ENCODE results near the gene PCDHGC3. TPM values are rescaled to one million over a fixed set of nuclear protein-coding genes. Genes with fewer than 3 reads are reported as not detected.

PCDHGC3 gene
- polyA plus RNA-seq, 1 experiment: 56.3 TPM

DNA sequence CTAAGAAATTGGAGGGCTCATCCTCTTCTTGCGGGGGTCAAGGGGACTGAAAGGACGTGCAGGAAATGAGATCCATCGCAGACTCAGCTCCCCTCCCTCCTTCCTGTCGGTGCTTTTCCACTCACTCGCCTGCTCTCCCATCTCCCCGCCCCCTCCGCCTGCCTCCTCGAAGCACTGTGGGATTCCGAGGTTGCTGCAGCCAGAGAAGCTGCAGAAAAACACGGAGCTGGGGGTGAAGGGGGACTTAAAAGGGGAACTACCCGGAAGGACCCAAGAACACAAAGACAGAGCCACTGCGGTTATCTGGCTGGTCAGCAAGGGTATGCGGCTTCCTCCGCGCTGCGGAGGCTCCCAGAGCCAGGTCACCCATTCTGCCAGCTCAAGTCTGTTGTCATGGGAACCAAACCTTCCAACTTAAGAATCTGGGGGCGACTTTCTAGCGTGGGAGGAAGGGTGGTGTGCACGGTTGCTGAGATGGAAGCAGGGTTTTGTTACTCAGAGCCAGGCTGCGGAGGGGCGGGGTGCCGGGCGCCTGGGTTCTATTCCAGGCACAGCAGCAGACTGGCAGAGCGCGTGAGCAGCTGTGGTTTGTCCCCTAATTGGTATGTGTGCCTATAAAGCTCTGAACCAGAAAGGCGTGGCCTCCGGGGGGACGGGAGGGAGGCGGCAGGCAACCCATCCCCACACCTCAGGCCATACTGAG, 38.0 kb downstream of the PCDHGC3 start:
- peaks cover 11% of the 10 kb centered on the region for H3K36me3 ChIP-seq (ENCODE audit: control insufficient read depth, insufficient read depth, low read length)
- TF ChIP-seq, protein P1, sequence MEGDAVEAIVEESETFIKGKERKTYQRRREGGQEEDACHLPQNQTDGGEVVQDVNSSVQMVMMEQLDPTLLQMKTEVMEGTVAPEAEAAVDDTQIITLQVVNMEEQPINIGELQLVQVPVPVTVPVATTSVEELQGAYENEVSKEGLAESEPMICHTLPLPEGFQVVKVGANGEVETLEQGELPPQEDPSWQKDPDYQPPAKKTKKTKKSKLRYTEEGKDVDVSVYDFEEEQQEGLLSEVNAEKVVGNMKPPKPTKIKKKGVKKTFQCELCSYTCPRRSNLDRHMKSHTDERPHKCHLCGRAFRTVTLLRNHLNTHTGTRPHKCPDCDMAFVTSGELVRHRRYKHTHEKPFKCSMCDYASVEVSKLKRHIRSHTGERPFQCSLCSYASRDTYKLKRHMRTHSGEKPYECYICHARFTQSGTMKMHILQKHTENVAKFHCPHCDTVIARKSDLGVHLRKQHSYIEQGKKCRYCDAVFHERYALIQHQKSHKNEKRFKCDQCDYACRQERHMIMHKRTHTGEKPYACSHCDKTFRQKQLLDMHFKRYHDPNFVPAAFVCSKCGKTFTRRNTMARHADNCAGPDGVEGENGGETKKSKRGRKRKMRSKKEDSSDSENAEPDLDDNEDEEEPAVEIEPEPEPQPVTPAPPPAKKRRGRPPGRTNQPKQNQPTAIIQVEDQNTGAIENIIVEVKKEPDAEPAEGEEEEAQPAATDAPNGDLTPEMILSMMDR (IDR thresholded peaks at IDR 0.05; ENCODE audit: insufficient read depth, low read depth, low read length): no peak
- DNase-seq (ENCODE audit: low read depth): peak; percentile 49
- ChIA-PET POLR2A (interaction anchor here (0.6 kb wide), 1 partner anchor 1131 kb away, joined by 3 read pairs; no protein-coding TSS in a partner anchor), CTCF (interaction anchor here (1.0 to 11.0 kb wide), 22 partner anchors 10 to 117 kb away, joined by 3 to 170 read pairs (median 6); partner anchors contain the start of genes PCDHGA10, PCDHGA11, PCDHGA12 and PCDHGB7)
- no peaks in the 10 kb centered on the region for H3K27me3 ChIP-seq (ENCODE audit: control insufficient read depth, insufficient read depth, low read length)
- H3K4me3 ChIP-seq (ENCODE audit: low read depth, low read length): peak overlapping the region; percentile 39

DNA sequence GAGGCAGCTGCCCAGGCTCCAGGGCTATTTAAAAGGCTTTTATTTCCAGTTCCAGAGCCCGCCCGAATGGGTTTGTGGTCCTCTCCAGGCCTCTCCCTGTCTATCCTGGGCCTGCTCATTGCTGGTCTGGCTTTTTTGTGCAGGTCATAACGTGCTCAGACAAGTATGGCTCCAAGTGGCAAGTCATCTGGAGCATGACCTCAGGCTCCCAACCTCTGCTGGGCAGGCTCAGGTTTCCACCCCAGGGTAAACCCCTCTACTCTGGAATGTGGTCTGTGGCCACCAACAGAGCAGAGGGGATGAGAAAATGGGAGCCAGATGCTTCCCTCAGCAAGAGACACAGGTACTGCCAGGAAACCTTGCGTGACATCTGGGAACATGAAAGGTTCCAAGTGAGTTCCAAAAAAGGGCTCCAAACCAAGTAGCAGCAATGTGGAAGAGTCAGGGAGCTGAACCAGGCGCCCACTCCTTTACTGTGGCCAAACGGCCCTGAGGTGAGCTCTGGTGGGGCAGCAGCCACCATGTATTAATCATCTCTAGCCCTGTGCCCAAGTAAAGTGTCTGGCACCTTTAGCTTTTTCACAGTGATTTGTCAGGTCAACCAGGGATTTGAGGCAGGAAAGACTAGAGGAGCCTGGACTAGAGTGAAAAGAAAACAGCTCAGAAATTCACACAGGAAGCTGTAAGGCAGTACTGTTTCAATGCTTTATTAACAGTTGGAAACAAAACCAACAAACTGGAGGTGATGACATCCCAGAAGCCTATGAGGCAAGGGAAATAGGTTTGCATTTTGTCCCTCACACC, 38.8 kb downstream of the PCDHGC3 start:
- ChIA-PET CTCF (interaction anchor here (0.9 to 11.0 kb wide), 12 partner anchors 8 to 96 kb away, joined by 3 to 170 read pairs (median 8); partner anchors contain the start of genes PCDHGA11, PCDHGB7 and PCDHGC3), POLR2A (interaction anchor here (0.6 kb wide), 1 partner anchor 1130 kb away, joined by 3 read pairs; no protein-coding TSS in a partner anchor)
- Histone ChIP-seq H3K36me3 (ENCODE audit: control insufficient read depth, insufficient read depth, low read length) (peaks cover 10% of the 10 kb centered on the region), H3K4me3 (ENCODE audit: low read depth, low read length) (no peak overlapping the region), H3K27me3 (ENCODE audit: control insufficient read depth, insufficient read depth, low read length) (no peaks in the 10 kb centered on the region)
- DNase-seq (ENCODE audit: low read depth): peak; percentile 44
- TF ChIP-seq, protein P1 (IDR thresholded peaks at IDR 0.05; ENCODE audit: insufficient read depth, low read depth, low read length): no peak

DNA sequence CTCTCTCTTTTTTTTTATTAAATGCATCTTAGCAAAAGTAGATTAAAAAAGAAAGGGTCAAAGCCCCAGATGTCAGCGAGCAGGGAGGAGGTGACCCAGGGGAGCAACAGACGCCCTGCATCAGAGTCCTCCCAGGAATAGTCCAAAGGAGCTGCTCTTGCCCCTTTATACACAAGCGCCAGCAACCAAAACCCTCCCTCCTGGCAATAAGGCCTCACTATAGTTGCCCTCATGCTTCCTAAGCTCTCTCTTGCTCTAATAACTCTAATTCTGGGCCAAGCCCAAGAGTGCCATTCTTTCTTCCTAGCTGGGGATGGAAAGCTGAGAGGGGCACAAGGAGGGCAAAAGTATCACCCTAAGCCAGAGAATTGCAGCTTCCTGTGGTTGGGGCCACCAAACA, 39.4 kb downstream of the PCDHGC3 start:
- TF ChIP-seq, protein P1 (IDR thresholded peaks at IDR 0.05; ENCODE audit: insufficient read depth, low read depth, low read length): no peak
- ChIA-PET CTCF (interaction anchor here (0.9 to 11.0 kb wide), 9 partner anchors 9 to 99 kb away, joined by 3 to 170 read pairs (median 7); partner anchors contain the start of genes PCDHGA11, PCDHGB7 and PCDHGC3), POLR2A (no interaction called here)
- no peak for DNase-seq (ENCODE audit: low read depth)
- H3K27me3 ChIP-seq (ENCODE audit: control insufficient read depth, insufficient read depth, low read length): no peaks in the 10 kb centered on the region
- peaks cover 9% of the 10 kb centered on the region for H3K36me3 ChIP-seq (ENCODE audit: control insufficient read depth, insufficient read depth, low read length)
- H3K4me3 ChIP-seq (ENCODE audit: low read depth, low read length): no peak overlapping the region

DNA sequence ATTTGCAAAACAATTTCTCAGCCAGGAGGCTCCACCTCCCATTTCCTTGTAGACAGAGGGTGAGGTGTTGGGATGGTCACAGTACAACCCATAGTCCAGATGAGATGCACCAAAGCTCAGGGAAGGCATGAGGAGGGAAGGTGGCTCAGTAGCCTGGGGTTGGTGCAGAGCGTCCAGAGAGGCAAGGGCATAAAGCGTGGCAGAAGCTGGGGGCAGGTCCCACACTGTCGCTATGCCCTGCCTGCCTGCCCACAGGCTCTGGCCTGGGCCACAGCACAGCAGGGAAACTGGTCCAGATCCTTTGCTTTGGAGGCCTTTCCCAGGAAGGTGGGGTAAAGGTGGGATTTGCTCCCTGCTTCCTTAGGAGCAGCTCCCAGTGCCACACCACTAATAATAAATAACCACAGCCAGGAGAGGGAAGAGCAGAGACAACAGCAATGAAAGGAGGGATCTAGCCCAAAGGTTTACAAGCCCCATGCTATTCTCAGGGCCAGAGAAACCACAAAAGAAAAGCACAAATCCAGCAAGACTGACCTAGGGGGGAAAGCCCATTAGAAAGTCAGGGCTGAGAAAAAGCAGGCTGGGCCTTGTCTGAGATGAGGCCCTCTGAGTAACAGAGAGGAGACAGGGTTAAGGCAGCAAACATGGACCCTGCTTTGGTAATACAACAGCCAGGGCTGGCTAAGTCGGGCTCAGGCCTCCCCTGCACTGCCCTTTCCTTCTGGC, 40.3 kb downstream of the PCDHGC3 start:
- peaks cover 7% of the 10 kb centered on the region for H3K36me3 ChIP-seq (ENCODE audit: control insufficient read depth, insufficient read depth, low read length)
- no peak overlapping the region for H3K4me3 ChIP-seq (ENCODE audit: low read depth, low read length)
- ChIA-PET CTCF (interaction anchor here (0.7 to 11.0 kb wide), 10 partner anchors 8 to 196 kb away, joined by 3 to 170 read pairs (median 4); partner anchors contain the start of genes PCDHGA12, PCDHGB7, PCDHGC3 and TAF7), POLR2A (no interaction called here)
- TF ChIP-seq, protein P1 (IDR thresholded peaks at IDR 0.05; ENCODE audit: insufficient read depth, low read depth, low read length): no peak
- no peak for DNase-seq (ENCODE audit: low read depth)
- H3K27me3 ChIP-seq (ENCODE audit: control insufficient read depth, insufficient read depth, low read length): no peaks in the 10 kb centered on the region

All from BJ (cell line).